ENCODE results near the gene SLC6A20.

SLC6A20 gene

GRCh38 chr3:45746777-45747622, 49.3 kb downstream of the SLC6A20 start:
- H4K20me1 ChIP-seq (ENCODE audit: insufficient read depth, low read length), result no peaks in the 10 kb centered on the region; the same call in 1 of the 2 replicates
- no peak overlapping the region for H3K4me3 ChIP-seq (ENCODE audit: low read depth in 1 of 2, low read length in 2 of 2)
- H3K27me3 ChIP-seq (ENCODE audit: insufficient read depth, low read length, poor library complexity), result no peaks in the 10 kb centered on the region
- DNase-seq (no peak), ATAC-seq (ENCODE audit: insufficient read depth, low read depth) (no peak; the same call in 1 of the 3 replicates)
- H3K4me2 ChIP-seq (ENCODE audit: insufficient read depth, low read length), result no peak overlapping the region
- no peak for TF ChIP-seq CTCF (IDR thresholded peaks at IDR 0.05; ENCODE audit: borderline replicate concordance, extremely low read depth, low read length, poor library complexity, severe bottlenecking)
- no peak for TF ChIP-seq EZH2 (IDR thresholded peaks at IDR 0.05; ENCODE audit: borderline replicate concordance, low read depth, low read length, severe bottlenecking)
- no peaks in the 10 kb centered on the region for H3K79me2 ChIP-seq (ENCODE audit: insufficient read depth, low read length)
- H3K9me3 ChIP-seq (ENCODE audit: insufficient read depth, low read length, severe bottlenecking), result no peaks in the 10 kb centered on the region
- peaks cover 57% of the 10 kb centered on the region for H3K36me3 ChIP-seq (ENCODE audit: insufficient read depth, low read length)
- H3K4me1 ChIP-seq (ENCODE audit: insufficient read depth, low read length), result no peaks in the 10 kb centered on the region
- H3K9ac ChIP-seq (ENCODE audit: low read depth, low read length), result no peak overlapping the region
- no peak overlapping the region for H2AFZ ChIP-seq (ENCODE audit: low read depth, low read length)
- H3K27ac ChIP-seq (ENCODE audit: low read length), result no peak overlapping the region

GRCh38 chr3:45746165-45746776, 50.1 kb downstream of the SLC6A20 start:
- Histone ChIP-seq H3K27ac (ENCODE audit: low read length) (no peak overlapping the region), H2AFZ (ENCODE audit: low read depth, low read length) (no peak overlapping the region), H3K79me2 (ENCODE audit: insufficient read depth, low read length) (no peaks in the 10 kb centered on the region), H3K27me3 (ENCODE audit: insufficient read depth, low read length, poor library complexity) (no peaks in the 10 kb centered on the region), H4K20me1 (ENCODE audit: insufficient read depth, low read length) (no peaks in the 10 kb centered on the region; the same call in 1 of the 2 replicates), H3K9ac (ENCODE audit: low read depth, low read length) (no peak overlapping the region), H3K4me1 (ENCODE audit: insufficient read depth, low read length) (no peaks in the 10 kb centered on the region), H3K36me3 (ENCODE audit: insufficient read depth, low read length) (peaks cover 64% of the 10 kb centered on the region), H3K4me3 (ENCODE audit: low read depth in 1 of 2, low read length in 2 of 2) (no peak overlapping the region), H3K9me3 (ENCODE audit: insufficient read depth, low read length, severe bottlenecking) (no peaks in the 10 kb centered on the region), H3K4me2 (ENCODE audit: insufficient read depth, low read length) (no peak overlapping the region)
- DNase-seq (no peak), ATAC-seq (ENCODE audit: insufficient read depth, low read depth) (no peak; the same call in 2 of the 3 replicates)
- no peak for TF ChIP-seq CTCF (IDR thresholded peaks at IDR 0.05; ENCODE audit: borderline replicate concordance, extremely low read depth, low read length, poor library complexity, severe bottlenecking)
- no peak for TF ChIP-seq EZH2 (IDR thresholded peaks at IDR 0.05; ENCODE audit: borderline replicate concordance, low read depth, low read length, severe bottlenecking)

GRCh38 chr3:45742461-45743089, 53.8 kb downstream of the SLC6A20 start:
- no peak overlapping the region for H3K4me3 ChIP-seq (ENCODE audit: low read depth in 1 of 2, low read length in 2 of 2)
- TF ChIP-seq EZH2 (IDR thresholded peaks at IDR 0.05; ENCODE audit: borderline replicate concordance, low read depth, low read length, severe bottlenecking) (no peak), CTCF (IDR thresholded peaks at IDR 0.05; ENCODE audit: borderline replicate concordance, extremely low read depth, low read length, poor library complexity, severe bottlenecking) (no peak)
- no peak overlapping the region for H3K9ac ChIP-seq (ENCODE audit: low read depth, low read length)
- no peak overlapping the region for H2AFZ ChIP-seq (ENCODE audit: low read depth, low read length)
- no peaks in the 10 kb centered on the region for H3K4me1 ChIP-seq (ENCODE audit: insufficient read depth, low read length)
- peaks cover 95% of the 10 kb centered on the region for H3K36me3 ChIP-seq (ENCODE audit: insufficient read depth, low read length)
- no peaks in the 10 kb centered on the region for H3K27me3 ChIP-seq (ENCODE audit: insufficient read depth, low read length, poor library complexity)
- ATAC-seq (ENCODE audit: insufficient read depth, low read depth) (no peak), DNase-seq (no peak)
- no peak overlapping the region for H3K4me2 ChIP-seq (ENCODE audit: insufficient read depth, low read length)
- H4K20me1 ChIP-seq (ENCODE audit: insufficient read depth, low read length), result no peaks in the 10 kb centered on the region; the same call in 1 of the 2 replicates
- H3K9me3 ChIP-seq (ENCODE audit: insufficient read depth, low read length, severe bottlenecking), result no peaks in the 10 kb centered on the region
- H3K27ac ChIP-seq (ENCODE audit: low read length), result no peak overlapping the region
- no peaks in the 10 kb centered on the region for H3K79me2 ChIP-seq (ENCODE audit: insufficient read depth, low read length)
